ENCODE results near the gene FCHO1.

Gene FCHO1

DNA sequence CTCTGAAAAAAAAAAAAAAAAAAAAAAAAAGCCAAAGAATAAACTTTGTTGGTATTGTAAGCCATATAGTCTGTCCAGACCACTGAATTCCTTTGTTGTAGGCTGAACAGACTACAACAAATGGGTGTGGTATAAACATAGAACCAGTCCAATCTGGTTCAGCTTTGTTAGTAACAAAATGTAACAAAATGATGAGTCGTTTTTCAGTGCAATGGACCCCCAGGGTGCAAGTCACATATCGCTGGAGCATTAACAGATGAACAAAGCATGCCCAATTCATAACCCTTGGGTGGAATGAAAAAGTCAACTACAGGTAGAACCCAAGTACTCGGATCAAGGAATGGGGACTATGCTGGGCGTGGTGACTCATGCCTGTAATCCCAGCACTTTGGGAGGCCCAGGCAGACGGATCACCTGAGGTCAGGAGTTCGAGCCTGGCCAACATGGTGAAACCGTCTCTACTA, 13.6 kb upstream of the FCHO1 start:
- DNase-seq = no peak

- peak; percentile 47 for DNase-seq
Observed at GRCh38 chr19:17739121-17739875, 12.0 kb upstream of the FCHO1 start.

DNA sequence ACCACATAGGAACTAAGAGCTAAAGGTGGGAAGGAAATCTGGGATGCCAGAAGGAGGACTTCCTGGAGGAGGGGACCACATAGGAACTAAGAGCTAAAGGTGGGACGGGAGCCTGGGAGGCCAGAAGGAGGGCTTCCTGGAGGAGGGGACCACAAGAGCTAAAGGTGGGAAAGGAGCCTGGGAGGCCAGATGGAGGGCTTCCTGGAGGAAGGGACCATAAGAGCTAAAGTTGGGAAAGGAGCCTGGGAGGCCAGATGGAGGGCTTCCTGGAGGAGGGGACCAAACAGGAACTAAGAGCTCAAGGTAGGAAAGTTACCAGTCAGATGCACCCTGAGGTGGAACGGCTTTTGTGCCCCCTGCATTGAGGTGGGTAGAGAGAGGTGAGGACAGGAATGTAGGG, 9.8 kb upstream of the FCHO1 start:
- DNase-seq = no peak

DNA sequence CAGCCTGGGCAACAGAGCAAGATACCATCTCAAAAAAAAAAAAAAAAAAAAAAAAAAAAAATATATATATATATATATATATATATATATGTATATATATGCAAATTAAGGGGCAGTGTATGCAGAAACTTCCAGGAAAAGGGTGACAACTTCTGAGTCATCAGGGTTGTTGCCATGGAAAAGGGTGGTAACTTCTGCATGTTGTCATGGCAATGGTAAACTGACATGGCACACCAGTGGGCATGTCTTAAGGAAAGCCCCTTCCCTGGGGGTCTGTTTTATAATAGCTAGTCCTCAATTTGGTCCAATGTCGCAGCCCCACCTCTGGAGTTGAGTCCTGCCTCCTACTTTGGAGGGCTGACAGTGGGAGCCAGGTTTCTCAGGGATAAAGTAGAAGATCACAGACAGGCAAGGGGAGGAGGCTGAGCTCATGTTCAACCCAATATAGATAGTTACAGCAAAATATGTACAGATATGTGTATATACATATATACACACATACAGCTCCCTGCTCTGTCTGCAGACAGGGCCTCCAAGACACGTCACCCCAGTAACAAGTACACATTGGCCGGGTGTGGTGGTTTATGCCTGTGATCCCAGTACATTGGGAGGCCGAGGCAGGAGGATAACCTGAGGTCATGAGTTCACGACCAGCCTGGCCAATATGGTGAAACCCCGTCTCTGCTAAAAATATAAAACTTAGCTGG, 7.2 kb upstream of the FCHO1 start:
- no peak for DNase-seq

- peak; percentile 92 for DNase-seq
Observed at GRCh38 chr19:17747205-17748098, 3.8 kb upstream of the FCHO1 start.

DNA sequence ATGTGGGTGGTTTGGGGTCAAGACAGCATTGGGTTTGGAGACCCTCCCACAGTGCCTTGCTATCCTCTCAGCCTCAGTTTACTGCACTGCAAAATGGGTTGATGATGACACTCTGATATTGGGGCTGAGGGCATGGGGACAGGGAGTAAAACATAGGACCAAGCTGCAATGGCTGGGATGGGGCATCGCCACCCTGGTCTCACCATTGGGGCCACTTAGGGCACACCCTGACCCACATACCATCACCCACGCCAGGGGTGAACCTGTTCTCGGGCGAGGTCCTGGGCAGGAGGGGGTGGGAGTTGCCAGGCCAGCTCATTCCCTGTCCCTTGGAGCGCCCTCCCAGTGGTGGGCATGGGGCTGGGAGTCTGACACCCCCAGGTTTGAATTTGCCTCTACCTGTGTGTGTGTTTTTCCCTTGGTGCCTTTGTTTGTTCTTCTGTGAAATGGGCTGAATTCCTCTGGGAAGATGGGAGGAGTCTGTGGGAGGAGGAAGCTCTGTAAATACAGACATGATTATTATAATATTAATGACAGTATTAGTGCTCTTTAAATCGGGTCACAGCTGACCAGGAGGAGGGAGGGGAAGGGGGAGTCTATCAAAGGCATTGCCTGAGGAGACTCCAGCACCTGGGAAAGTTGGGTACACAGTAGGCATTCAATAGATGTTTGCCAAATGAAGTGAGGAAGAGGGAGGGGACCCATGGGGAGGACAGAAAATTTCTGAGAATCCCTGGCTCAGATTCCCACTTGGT, 2.2 kb upstream of the FCHO1 start:
- no peak for DNase-seq

DNA sequence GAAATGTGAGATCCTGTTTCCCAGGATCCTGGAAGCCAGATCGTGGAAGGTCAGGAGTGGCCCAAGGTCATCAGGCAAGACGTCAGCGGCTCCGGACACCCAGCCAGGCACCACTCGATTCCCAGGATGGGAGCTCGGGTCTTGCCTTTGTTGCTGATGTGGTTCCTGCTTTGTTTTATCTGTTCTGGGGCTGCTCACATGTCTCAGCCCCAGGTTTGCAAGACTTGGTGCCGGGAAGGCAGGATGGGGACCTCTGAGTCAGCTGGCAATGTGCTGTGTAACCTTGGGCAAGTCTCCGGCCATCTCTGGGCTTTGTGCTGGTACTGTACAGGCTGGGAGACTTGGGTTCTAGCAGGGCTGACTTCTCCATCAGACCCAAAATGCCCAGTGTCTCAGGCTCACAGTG, 1.4 kb upstream of the FCHO1 start:
- DNase-seq = no peak

DNA sequence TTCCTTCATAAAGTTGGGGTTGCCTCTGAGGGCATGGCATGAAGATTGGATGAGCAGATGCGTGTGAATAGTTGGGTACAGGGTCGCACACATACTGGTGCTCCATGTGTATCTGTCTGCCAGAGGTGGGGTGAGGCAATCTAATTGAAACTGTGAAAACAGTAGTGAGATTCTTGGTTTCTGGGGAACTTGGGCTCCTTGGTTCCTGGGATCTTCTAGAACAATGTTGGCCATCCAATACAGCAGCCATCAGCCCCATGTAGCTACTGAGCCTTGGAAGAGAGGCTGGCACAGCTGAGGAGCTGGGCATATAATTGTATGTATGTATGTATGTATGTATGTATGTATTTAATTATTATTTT, 616 bp downstream of the FCHO1 start:
- no peak for DNase-seq

DNA sequence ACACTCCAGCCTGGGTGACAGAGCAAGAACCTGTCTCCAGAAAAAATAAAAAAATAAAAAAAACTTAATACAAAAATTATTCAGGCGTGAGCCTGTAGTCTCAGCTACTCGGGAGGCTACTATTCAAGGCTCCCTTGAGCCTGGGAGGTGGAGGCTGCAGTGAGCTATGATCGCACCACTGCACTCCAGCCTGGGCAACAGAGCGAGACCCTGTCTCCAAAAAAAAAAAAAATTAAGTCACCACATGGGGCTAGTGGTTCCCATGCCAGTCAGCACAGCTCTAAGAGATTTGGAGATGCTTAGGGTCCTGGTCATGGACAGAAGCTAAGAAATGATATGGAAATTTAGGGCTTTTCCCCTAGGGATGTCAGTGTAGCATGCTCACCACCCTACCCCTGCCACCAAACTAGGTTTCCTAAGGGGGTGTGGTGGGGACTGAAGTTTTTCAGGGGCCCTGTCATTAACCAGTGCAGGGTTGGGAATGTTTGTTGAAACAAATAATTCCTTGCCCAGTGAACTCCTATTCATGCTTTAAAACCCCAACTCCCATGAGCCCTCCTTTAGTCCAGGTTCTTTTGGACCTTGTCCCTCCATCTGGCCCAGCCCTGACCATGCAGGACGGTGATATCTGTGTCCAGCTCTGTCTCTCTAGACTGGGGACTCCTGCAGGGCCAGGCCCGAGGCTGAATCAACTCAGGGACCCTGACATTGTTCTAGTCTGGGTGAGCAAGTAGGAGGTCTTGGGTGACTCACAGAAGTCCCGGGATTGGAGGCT, 1.8 kb downstream of the FCHO1 start:
- no peak for DNase-seq

GRCh38 chr19:17753976-17754375, 2.7 kb downstream of the FCHO1 start:
- no peak for DNase-seq

GRCh38 chr19:17754634-17755442, 3.6 kb downstream of the FCHO1 start:
- no peak for DNase-seq

- DNase-seq = no peak
Observed at GRCh38 chr19:17755443-17755890, 4.2 kb downstream of the FCHO1 start.

DNA sequence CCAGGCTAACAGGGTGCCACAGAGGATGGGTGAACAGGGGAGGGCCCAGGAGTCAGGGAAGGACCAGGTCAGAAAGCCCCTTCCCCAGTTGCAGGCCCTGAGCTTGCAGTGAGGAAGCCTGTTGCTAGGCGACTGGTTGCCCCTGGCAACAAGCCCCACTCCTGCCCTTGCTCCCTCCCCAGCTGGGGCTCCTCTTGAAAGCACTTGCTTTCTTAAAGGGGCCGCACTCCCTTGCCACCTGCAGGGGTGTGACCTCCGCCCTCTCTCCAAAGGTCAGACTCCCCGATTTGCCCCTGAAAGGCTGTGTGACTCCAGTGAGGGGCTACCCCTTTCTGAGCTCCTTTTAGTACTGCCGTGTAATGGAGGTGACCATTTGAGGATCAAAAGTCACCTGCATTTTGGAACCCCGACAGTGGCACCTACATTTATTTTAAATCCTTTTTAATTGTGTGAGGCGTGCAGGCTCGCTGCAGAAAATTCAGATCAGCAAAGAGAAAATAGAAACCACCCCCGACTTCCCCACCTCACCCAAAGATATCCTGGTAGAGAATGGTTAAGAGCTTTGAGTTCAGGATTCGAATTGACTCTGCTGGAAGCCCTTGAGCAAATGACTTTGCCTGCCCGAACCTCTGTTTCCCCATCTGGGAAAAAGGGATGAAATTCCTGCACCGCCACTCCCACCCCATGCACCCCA, 4.8 kb downstream of the FCHO1 start:
- DNase-seq = peak; percentile 31

DNA sequence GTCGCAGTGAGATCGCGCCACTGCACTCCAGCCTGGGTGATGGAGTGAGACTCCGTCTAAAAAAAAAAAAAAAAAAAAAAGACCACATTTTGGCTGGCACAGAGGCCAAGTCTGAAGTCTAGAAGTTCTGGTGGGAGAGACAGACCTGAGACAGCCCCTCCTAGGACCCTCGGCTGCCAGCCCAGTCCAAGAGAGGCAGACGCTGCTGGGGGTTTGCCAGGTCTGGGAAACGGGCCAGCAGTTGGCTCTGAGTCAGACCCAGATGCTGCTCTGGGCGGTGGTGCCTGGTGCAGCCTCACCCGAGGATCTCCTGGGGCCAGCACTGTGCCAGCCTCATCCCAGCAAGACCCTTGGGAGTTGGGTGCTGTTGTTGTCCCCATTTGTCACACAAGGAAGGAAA, 5.8 kb downstream of the FCHO1 start:
- no peak for DNase-seq

DNA sequence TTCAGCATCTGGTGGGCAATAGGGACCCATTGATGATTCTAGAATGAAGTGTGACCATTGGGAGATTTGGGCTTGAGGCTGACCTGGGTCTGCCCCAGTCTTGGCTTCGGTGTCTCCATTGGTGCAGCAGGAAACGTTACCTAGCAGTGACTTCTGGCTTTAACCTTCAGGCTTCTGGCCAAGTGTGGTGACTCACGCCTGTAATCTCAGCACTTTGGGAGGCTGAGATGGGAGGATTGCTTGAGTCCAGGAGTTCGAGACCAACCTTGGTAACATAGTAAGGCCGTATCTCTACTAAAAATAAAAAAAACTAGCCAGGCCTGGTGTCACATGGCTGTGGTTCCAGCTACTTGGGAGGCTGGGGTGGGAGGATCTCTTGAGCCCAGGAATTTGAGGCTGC, 7.2 kb downstream of the FCHO1 start:
- DNase-seq = no peak

DNA sequence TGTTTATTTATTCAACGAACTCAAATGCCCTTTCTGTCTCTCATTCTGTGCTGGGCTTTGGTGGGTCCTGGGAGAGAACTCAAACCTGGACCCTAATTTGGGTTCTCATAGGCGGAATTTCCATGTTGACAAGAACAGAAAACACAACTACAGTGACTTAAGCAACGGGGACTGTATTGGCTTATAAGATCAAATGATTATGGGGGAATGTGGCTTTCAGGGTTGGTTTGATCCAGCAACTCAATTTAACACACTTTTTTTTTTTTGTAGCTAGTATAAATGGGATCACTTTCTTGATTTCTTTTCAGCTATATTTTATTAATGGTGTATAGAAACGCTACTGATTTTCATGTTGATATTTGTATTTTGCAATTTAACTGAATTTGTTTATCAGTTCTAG, 9.9 kb downstream of the FCHO1 start:
- DNase-seq = no peak

DNA sequence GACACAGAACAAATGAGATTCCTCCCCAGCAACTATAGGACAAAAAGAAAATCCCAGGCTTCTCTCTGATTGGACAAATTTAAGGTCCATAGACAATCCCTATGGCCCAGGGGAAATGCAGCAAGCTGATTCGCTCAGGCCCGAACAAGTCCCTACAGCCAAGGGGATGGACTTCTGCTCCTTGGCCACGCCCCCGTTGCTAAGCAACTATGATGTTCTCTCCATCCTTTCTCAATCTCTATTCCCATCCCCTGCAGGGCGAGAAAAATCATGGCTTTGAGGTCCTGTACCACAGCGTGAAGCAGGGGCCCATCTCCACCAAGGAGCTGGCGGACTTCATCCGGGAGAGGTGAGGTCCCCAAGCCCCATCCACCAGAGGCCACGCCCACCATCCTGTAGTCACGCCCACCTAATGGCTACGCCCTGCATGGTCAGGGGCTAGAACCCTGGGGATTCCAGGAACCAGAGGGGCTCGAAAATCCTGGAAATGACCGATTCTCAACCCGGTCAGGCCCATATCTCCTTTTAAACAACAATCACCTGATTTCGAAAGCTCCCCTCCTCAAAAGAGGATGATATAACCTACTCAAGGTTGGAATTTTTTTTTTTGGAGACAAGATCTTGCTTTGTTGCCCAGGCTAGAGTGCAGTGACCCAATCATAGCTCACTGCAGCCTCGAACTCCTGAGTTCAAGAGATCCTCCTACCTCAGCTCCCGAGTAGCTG, 11.4 kb downstream of the FCHO1 start:
- no peak for DNase-seq

DNA sequence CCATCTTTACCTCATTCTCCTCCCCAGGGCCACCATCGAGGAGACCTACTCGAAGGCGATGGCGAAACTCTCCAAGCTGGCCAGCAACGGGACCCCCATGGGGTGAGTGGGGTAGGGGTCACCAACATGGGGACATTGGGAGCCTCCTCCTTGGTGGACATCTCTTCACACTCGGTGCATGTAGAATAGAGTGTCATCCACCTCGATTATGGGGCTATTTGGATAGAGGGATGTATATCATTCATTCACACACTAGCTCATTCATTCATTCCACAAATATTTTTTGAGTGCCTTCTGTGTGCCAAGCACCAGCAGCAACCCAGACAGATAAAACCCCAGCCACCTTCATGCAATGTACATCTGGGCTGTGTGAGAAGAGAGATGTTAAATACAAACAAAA, 13.1 kb downstream of the FCHO1 start:
- no peak for DNase-seq

- DNase-seq = no peak
Observed at GRCh38 chr19:17765069-17765618, 13.9 kb downstream of the FCHO1 start.

Measured in NCI-H1436 treated with DMSO at 0.1 percent for 48 hours (cell line).